Loucy (cell line): ENCODE measurements around the gene IDH3G.

Experiments
- CTCF ChIP-seq: fragments of 200-600 bp; sonication (generic); conservative IDR thresholded peaks from 2 replicates; pipeline ENCODE4 v1.5.1; 2014; ENCODE audit warnings: mild to moderate bottlenecking, antibody characterized with exemption, low read length
- EZH2phosphoT487 ChIP-seq: fragments of 200-600 bp; IDR thresholded peaks from 2 replicates; pipeline ENCODE4 v1.6.1; 2018; ENCODE audit warnings: antibody characterized with exemption, mild to moderate bottlenecking, moderate library complexity, borderline replicate concordance

- no peak for TF ChIP-seq CTCF
- no peak for TF ChIP-seq EZH2phosphoT487
Measured at GRCh38 chrX:153776120-153776599, 18.0 kb downstream of the IDH3G start.
